K562 (cell line): ENCODE measurements around the gene HNF4A.

Experiments used
- SMAD3 ChIP-seq: fragments of 450-650 bp; formaldehyde crosslinking; conservative IDR thresholded peaks from 2 replicates; pipeline ENCODE4 v1.4.0; 2020; ENCODE audit warnings: mild to moderate bottlenecking
- ZNF143 ChIP-seq: sonication (generic); formaldehyde crosslinking; IDR thresholded peaks from 2 replicates; pipeline ENCODE4 v1.9.0; 2022; ENCODE audit warnings: mild to moderate bottlenecking, missing genetic modification reagents
- ZSCAN29 ChIP-seq: fragments of 450-650 bp; IDR thresholded peaks from 2 replicates; pipeline ENCODE4 v1.6.1; 2017
- TF ChIP-seq, protein P1 (sequence below), 3 experiments: IDR thresholded peaks in 2 of 3; conservative IDR thresholded peaks in 1 of 3; 2 replicates each; pipeline ENCODE4 v1.5.1; 2011 to 2012; ENCODE audit warnings: low read length in 3 of 3, mild to moderate bottlenecking in 3 of 3, control low read depth in 2 of 3, improper control_type of control experiment in 1 of 3, inconsistent platforms in 1 of 3, low read depth in 1 of 3, mixed read lengths in 1 of 3, moderate library complexity in 1 of 3; ENCODE audit not compliant: insufficient read depth in 2 of 3
- TF ChIP-seq, protein P2 (sequence below): sonication (generic); formaldehyde crosslinking; IDR thresholded peaks from 2 replicates; pipeline ENCODE4 v1.9.0; 2022; ENCODE audit warnings: mild to moderate bottlenecking, missing genetic modification reagents

GRCh38 chr20:44437497-44437896 is 82.0 kb downstream of the HNF4A start:
- TF ChIP-seq, protein P1, sequence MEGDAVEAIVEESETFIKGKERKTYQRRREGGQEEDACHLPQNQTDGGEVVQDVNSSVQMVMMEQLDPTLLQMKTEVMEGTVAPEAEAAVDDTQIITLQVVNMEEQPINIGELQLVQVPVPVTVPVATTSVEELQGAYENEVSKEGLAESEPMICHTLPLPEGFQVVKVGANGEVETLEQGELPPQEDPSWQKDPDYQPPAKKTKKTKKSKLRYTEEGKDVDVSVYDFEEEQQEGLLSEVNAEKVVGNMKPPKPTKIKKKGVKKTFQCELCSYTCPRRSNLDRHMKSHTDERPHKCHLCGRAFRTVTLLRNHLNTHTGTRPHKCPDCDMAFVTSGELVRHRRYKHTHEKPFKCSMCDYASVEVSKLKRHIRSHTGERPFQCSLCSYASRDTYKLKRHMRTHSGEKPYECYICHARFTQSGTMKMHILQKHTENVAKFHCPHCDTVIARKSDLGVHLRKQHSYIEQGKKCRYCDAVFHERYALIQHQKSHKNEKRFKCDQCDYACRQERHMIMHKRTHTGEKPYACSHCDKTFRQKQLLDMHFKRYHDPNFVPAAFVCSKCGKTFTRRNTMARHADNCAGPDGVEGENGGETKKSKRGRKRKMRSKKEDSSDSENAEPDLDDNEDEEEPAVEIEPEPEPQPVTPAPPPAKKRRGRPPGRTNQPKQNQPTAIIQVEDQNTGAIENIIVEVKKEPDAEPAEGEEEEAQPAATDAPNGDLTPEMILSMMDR (IDR thresholded peaks at IDR 0.05 in 2 of 3, conservative IDR thresholded peaks at IDR 0.05 in 1 of 3; ENCODE audit: insufficient read depth in 2 of 3, low read depth in 1 of 3, low read length in 3 of 3) = no peak
- TF ChIP-seq SMAD3 (CRISPR knock-in tag) (no peak), ZNF143 (CRISPR knock-in tag) (no peak), ZSCAN29 (no peak)
- TF ChIP-seq, protein P2, sequence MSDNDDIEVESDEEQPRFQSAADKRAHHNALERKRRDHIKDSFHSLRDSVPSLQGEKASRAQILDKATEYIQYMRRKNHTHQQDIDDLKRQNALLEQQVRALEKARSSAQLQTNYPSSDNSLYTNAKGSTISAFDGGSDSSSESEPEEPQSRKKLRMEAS = no peak
